ENCODE measurements around the gene GLOD5. TPM values are rescaled to one million over a fixed set of nuclear protein-coding genes. Genes with fewer than 3 reads are reported as not detected.

Gene GLOD5
- total and polyA plus RNA-seq, 9 of the 15 experiments (the other 6 are each of a cell fraction or from before 2014, with no cell fraction given): 0.27 to 4.4 (median 2.2) TPM

DNA sequence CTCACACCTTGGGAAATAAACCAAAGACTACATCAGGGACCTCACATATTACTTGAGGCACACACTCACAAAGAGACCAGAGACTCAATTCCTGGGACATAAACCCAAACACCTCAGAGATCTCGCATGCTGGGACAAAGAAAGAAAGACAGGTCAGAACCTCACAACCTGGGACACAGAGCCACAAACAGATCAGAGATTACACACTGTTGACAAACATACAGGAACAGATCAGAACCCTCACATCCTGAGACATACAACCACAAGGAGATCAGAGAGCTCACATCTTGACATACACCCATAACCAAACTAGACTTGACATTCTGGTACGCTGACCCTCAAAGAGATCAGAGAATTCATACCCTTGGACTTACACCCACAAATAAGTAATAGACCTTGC is 47.7 kb upstream of the GLOD5 start:
- no peaks in the 10 kb centered on the region for H3K27me3 ChIP-seq (ENCODE audit: control insufficient read depth in 2 of 2, insufficient read depth in 2 of 2, low read length in 2 of 2)
- FAIRE-seq: no peak
- peaks cover 9% of the 10 kb centered on the region; the same call in 2 of the 3 replicates for H3K36me3 ChIP-seq (ENCODE audit: control insufficient read depth, insufficient read depth, low read length)
- H3K9ac ChIP-seq (ENCODE audit: insufficient read depth in 1 of 2, low read depth in 2 of 2, low read length in 2 of 2): no peak overlapping the region
- H3K4me1 ChIP-seq (replicated peaks in 1 of 2; ENCODE audit: control insufficient read depth in 2 of 2, insufficient read depth in 2 of 2, low read length in 2 of 2): peaks cover 2 to 29% of the 10 kb centered on the region in 2 experiments; a peak in 4 of 5 replicates
- no peak overlapping the region for H3K4me2 ChIP-seq (ENCODE audit: insufficient read depth, low read length)
- no peak for DNase-seq (ENCODE audit: extremely low read depth in 1 of 4, low spot score in 3 of 4)
- ATAC-seq: no peak
- in situ Hi-C loops (cut with MboI) (no loop called here), intact Hi-C loops (cut with micrococcal nuclease) (no loop called here)
- H3K27ac ChIP-seq (ENCODE audit: extremely low read depth, low read depth, low read length): no peak overlapping the region
- no peak overlapping the region for H3K4me3 ChIP-seq
- no peaks in the 10 kb centered on the region for H3K9me1 ChIP-seq (ENCODE audit: control insufficient read depth, insufficient read depth, low read length)
- ChIA-PET POLR2A (no interaction called here), CTCF (ENCODE audit: low intra/inter-chr PET ratio) (no interaction called here)
- H2AFZ ChIP-seq (ENCODE audit: low read depth, low read length): no peak overlapping the region
- TF ChIP-seq CHD4 (IDR thresholded peaks at IDR 0.05; ENCODE audit: insufficient read depth, insufficient replicate concordance, low read depth, low read length, poor library complexity, severe bottlenecking): no peak
- TF ChIP-seq PYGO2 (tag; IDR thresholded peaks at IDR 0.05): no peak
- TF ChIP-seq SRSF3 (IDR thresholded peaks at IDR 0.05; ENCODE audit: insufficient read depth, low read length): no peak
- TF ChIP-seq PRMT5 (CRISPR knock-in tag; IDR thresholded peaks at IDR 0.05): no peak
- no peaks in the 10 kb centered on the region for H3K9me3 ChIP-seq (replicated peaks; ENCODE audit: control insufficient read depth, insufficient read depth, low read depth, low read length)
- no TSS peak for BruUV-seq (replicated peaks)
- no peaks in the 10 kb centered on the region; the same call in 1 of the 3 replicates for H3K79me2 ChIP-seq (ENCODE audit: control insufficient read depth, insufficient read depth, low read length)
- H4K20me1 ChIP-seq (replicated peaks; ENCODE audit: control insufficient read depth, insufficient read depth, low read length): no peaks in the 10 kb centered on the region
- WGBS (ENCODE audit: insufficient coverage, low coverage, missing lambda C conversion rate): 90% methylated on average over 2 of the region's 2 CpGs

DNA sequence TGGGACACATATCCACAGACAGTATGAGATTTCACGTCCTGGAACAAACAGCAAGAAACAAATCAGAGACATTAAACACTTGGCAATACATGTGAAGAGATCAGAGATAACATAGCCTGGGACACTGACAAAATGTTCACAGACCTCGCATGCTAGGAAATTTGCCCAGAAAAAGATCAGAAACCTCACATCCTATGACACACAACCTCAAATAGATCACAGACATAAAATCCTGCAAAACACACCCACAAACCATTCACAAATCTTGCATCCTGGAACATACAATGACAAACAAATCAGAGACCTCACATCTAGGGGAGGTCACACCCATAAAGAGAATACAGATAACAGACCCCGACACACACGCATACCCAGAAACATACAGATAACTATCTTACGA is 47.0 kb upstream of the GLOD5 start:
- 10% methylated on average over 5 of the region's 5 CpGs for WGBS (ENCODE audit: insufficient coverage, low coverage, missing lambda C conversion rate)
- Histone ChIP-seq H3K27me3 (ENCODE audit: control insufficient read depth in 2 of 2, insufficient read depth in 2 of 2, low read length in 2 of 2) (no peaks in the 10 kb centered on the region), H3K4me1 (replicated peaks in 1 of 2; ENCODE audit: control insufficient read depth in 2 of 2, insufficient read depth in 2 of 2, low read length in 2 of 2) (peaks cover 0 to 29% of the 10 kb centered on the region in 2 experiments; a peak in 3 of 5 replicates), H4K20me1 (replicated peaks; ENCODE audit: control insufficient read depth, insufficient read depth, low read length) (no peaks in the 10 kb centered on the region), H3K9me1 (ENCODE audit: control insufficient read depth, insufficient read depth, low read length) (no peaks in the 10 kb centered on the region), H3K9ac (ENCODE audit: insufficient read depth in 1 of 2, low read depth in 2 of 2, low read length in 2 of 2) (no peak overlapping the region), H3K79me2 (ENCODE audit: control insufficient read depth, insufficient read depth, low read length) (no peaks in the 10 kb centered on the region; the same call in 1 of the 3 replicates), H3K27ac (ENCODE audit: extremely low read depth, low read depth, low read length) (no peak overlapping the region), H2AFZ (ENCODE audit: low read depth, low read length) (no peak overlapping the region), H3K4me2 (ENCODE audit: insufficient read depth, low read length) (no peak overlapping the region), H3K36me3 (ENCODE audit: control insufficient read depth, insufficient read depth, low read length) (peaks cover 2% of the 10 kb centered on the region; the same call in 1 of the 3 replicates), H3K9me3 (replicated peaks; ENCODE audit: control insufficient read depth, insufficient read depth, low read depth, low read length) (no peaks in the 10 kb centered on the region), H3K4me3 (no peak overlapping the region)
- no peak for DNase-seq (ENCODE audit: extremely low read depth in 1 of 4, low spot score in 3 of 4)
- TF ChIP-seq U2AF2 (optimal IDR thresholded peaks at IDR 0.05; ENCODE audit: low read depth, low read length) (no peak), MBD2 (IDR thresholded peaks at IDR 0.05; ENCODE audit: borderline replicate concordance, low read depth) (no peak), PCBP1 (IDR thresholded peaks at IDR 0.05; ENCODE audit: low read depth, low read length, poor library complexity, severe bottlenecking) (no peak), SMAD4 (CRISPR knock-in tag; conservative IDR thresholded peaks at IDR 0.05) (no peak), KDM1A (IDR thresholded peaks at IDR 0.05) (peak in 1 of 2 experiments; percentile 48; a peak in 2 of 4 replicates)
- intact Hi-C loops (cut with micrococcal nuclease) (no loop called here), in situ Hi-C loops (cut with MboI) (no loop called here)
- ChIA-PET POLR2A (interaction anchor here (0.8 kb wide), 1 partner anchor 11 kb away, joined by 3 read pairs; no protein-coding TSS in a partner anchor), CTCF (ENCODE audit: low intra/inter-chr PET ratio) (no interaction called here)
- FAIRE-seq: no peak
- ATAC-seq: no peak
- BruUV-seq (replicated peaks): no TSS peak
